ENCODE measurements around the gene DDX20. TPM values are rescaled to one million over a fixed set of nuclear protein-coding genes. Genes with fewer than 3 reads are reported as not detected.

Gene DDX20
- total RNA-seq, 1 experiment from 2014 or later = 8.4 TPM

- CTCF ChIA-PET = no interaction called here
- no peak overlapping the region for H2AFZ ChIP-seq
- POLR2A ChIA-PET (ENCODE audit: unreplicated experiment) = no interaction called here
- no peaks in the 10 kb centered on the region for H3K9me3 ChIP-seq (ENCODE audit: insufficient read depth, low read depth)
- no peaks in the 10 kb centered on the region for H3K9me2 ChIP-seq (ENCODE audit: insufficient read depth)
- DNase-seq = no peak
- H4K20me1 ChIP-seq (ENCODE audit: insufficient read depth) = no peaks in the 10 kb centered on the region
- H3K27ac ChIP-seq = no peak overlapping the region
- H3K36me3 ChIP-seq (ENCODE audit: low read depth) = no peaks in the 10 kb centered on the region
- H3F3A ChIP-seq (ENCODE audit: insufficient read depth, low read depth) = no peaks in the 10 kb centered on the region
- H3K4me2 ChIP-seq = no peak overlapping the region
- H3K27me3 ChIP-seq (ENCODE audit: insufficient read depth, low read depth) = peaks cover 53% of the 10 kb centered on the region
- TF ChIP-seq CTCF (conservative IDR thresholded peaks at IDR 0.05) (no peak), EZH2 (IDR thresholded peaks at IDR 0.05; ENCODE audit: low read depth) (no peak)
- no peaks in the 10 kb centered on the region for H3K79me2 ChIP-seq (ENCODE audit: low read depth)
- no peaks in the 10 kb centered on the region for H3K4me1 ChIP-seq (replicated peaks; ENCODE audit: insufficient read depth)
- H3K4me3 ChIP-seq = no peak overlapping the region
- BruUV-seq (replicated peaks) = no TSS peak
- intact Hi-C loops (cut with micrococcal nuclease; ENCODE audit: unreplicated experiment) = no loop called here
Observed at GRCh38 chr1:111775966-111776365, 20.3 kb downstream of the DDX20 start.

DNA sequence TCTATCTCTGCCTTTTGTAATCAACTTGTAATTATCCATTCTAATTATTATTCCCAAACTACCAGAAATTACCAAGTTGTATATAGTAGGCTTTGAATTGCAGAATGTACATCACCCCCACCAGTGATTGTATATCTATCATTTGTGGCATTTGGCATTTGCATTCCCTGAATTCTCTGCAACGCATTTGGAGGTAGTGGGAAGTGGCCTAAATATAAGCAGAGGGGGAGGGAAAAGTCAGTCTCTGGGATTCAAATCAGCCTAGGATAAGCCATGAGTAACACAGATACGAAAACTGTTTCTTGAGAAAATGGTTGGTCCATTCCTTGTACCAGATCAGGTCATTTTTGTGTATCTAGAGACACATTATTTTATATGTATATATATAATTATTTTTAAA lies 20.7 kb downstream of the DDX20 start:
- CTCF ChIA-PET = no interaction called here
- POLR2A ChIA-PET (ENCODE audit: unreplicated experiment) = no interaction called here

GRCh38 chr1:111776861-111777260 lies 21.2 kb downstream of the DDX20 start:
- no TSS peak for BruUV-seq (replicated peaks)
- no peak for DNase-seq
- Histone ChIP-seq H3K4me1 (replicated peaks; ENCODE audit: insufficient read depth) (no peaks in the 10 kb centered on the region), H3K9me3 (ENCODE audit: insufficient read depth, low read depth) (no peaks in the 10 kb centered on the region), H2AFZ (no peak overlapping the region), H3K36me3 (ENCODE audit: low read depth) (no peaks in the 10 kb centered on the region), H3K4me3 (no peak overlapping the region), H3K9me2 (ENCODE audit: insufficient read depth) (no peaks in the 10 kb centered on the region), H3K4me2 (no peak overlapping the region), H3F3A (ENCODE audit: insufficient read depth, low read depth) (no peaks in the 10 kb centered on the region), H3K79me2 (ENCODE audit: low read depth) (no peaks in the 10 kb centered on the region), H4K20me1 (ENCODE audit: insufficient read depth) (no peaks in the 10 kb centered on the region), H3K27ac (no peak overlapping the region), H3K27me3 (ENCODE audit: insufficient read depth, low read depth) (peaks cover 62% of the 10 kb centered on the region)
- ChIA-PET CTCF (no interaction called here), POLR2A (ENCODE audit: unreplicated experiment) (no interaction called here)
- intact Hi-C loops (cut with micrococcal nuclease; ENCODE audit: unreplicated experiment) = no loop called here
- TF ChIP-seq CTCF (conservative IDR thresholded peaks at IDR 0.05) (no peak), EZH2 (IDR thresholded peaks at IDR 0.05; ENCODE audit: low read depth) (no peak)

More for the DNA sequence above, 20.7 kb downstream of the DDX20 start:
- no peak overlapping the region for H2AFZ ChIP-seq
- no peaks in the 10 kb centered on the region for H3K36me3 ChIP-seq (ENCODE audit: low read depth)
- H3F3A ChIP-seq (ENCODE audit: insufficient read depth, low read depth) = no peaks in the 10 kb centered on the region
- no peaks in the 10 kb centered on the region for H3K4me1 ChIP-seq (replicated peaks; ENCODE audit: insufficient read depth)
- intact Hi-C loops (cut with micrococcal nuclease; ENCODE audit: unreplicated experiment) = no loop called here
- BruUV-seq (replicated peaks) = no TSS peak
- no peak overlapping the region for H3K4me3 ChIP-seq
- H3K27me3 ChIP-seq (ENCODE audit: insufficient read depth, low read depth) = peaks cover 57% of the 10 kb centered on the region
- H3K9me3 ChIP-seq (ENCODE audit: insufficient read depth, low read depth) = no peaks in the 10 kb centered on the region
- TF ChIP-seq EZH2 (IDR thresholded peaks at IDR 0.05; ENCODE audit: low read depth) (no peak), CTCF (conservative IDR thresholded peaks at IDR 0.05) (no peak)
- H3K79me2 ChIP-seq (ENCODE audit: low read depth) = no peaks in the 10 kb centered on the region
- no peaks in the 10 kb centered on the region for H4K20me1 ChIP-seq (ENCODE audit: insufficient read depth)
- no peaks in the 10 kb centered on the region for H3K9me2 ChIP-seq (ENCODE audit: insufficient read depth)
- no peak for DNase-seq
- no peak overlapping the region for H3K27ac ChIP-seq
- H3K4me2 ChIP-seq = no peak overlapping the region

All from PC-9 (cell line).